CD14-positive monocyte (primary cell): ENCODE results near the gene PRDM10. TPM values are rescaled to one million over a fixed set of nuclear protein-coding genes. Genes with fewer than 3 reads are reported as not detected.
A peak's percentile ranks its signal among the peaks of the same experiment; 100 is the strongest.

Source experiments
- DNase-seq, 3 donors: peaks; one replicate each; pipeline ENCODE4 v3.0.0-alpha.2; 2011 to 2022
- H2AFZ ChIP-seq: 2 replicates; pipeline ENCODE4 v1.6.0; 2012; ENCODE audit warnings: mild to moderate bottlenecking, low read depth, low read length, inconsistent platforms; ENCODE audit not compliant: insufficient read depth, poor library complexity, severe bottlenecking
- H3K27ac ChIP-seq, 2 donors: 1 replicate in 1 of 2; 2 replicates in 1 of 2; pipeline ENCODE4 v1.5.1; 2012 to 2013; ENCODE audit warnings: low read length in 2 of 2, control low read depth in 1 of 2, inconsistent platforms in 1 of 2, low read depth in 1 of 2, mild to moderate bottlenecking in 1 of 2
- H3K27me3 ChIP-seq, 2 donors: one replicate each; pipeline versions ENCODE4 v1.6.0 to v1.6.1; 2011 to 2013; ENCODE audit warnings: low read length in 2 of 2; ENCODE audit not compliant: control insufficient read depth in 2 of 2, insufficient read depth in 2 of 2
- H3K36me3 ChIP-seq, 2 donors: replicated peaks in 1 of 2; 1 replicate in 1 of 2; 2 replicates in 1 of 2; pipeline versions ENCODE4 v1.5.1 to v1.6.1; 2012 to 2013; ENCODE audit warnings: low read length in 2 of 2, control low read depth in 1 of 2, inconsistent platforms in 1 of 2, mild to moderate bottlenecking in 1 of 2; ENCODE audit not compliant: insufficient read depth in 2 of 2, control insufficient read depth in 1 of 2
- H3K4me1 ChIP-seq, 2 donors: 1 replicate in 1 of 2; 2 replicates in 1 of 2; pipeline versions ENCODE4 v1.5.1 to v1.6.1; 2012 to 2013; ENCODE audit warnings: low read length in 2 of 2, control low read depth in 1 of 2, inconsistent platforms in 1 of 2, mild to moderate bottlenecking in 1 of 2, moderate library complexity in 1 of 2; ENCODE audit not compliant: insufficient read depth in 2 of 2, control insufficient read depth in 1 of 2
- H3K4me2 ChIP-seq: replicated peaks from 2 replicates; pipeline ENCODE3; 2012; ENCODE audit warnings: low read length, moderate library complexity, mild to moderate bottlenecking; ENCODE audit not compliant: poor library complexity, severe bottlenecking; ENCODE audit errors: extremely low read depth
- H3K4me3 ChIP-seq, 3 experiments: fragments of 200-600 bp in 1 of 3; sonication (generic) in 1 of 3; replicated peaks in 1 of 3; 1 replicate in 2 of 3; 2 replicates in 1 of 3; pipeline ENCODE4 v1.5.1; 2011 to 2013; ENCODE audit warnings: low read length in 3 of 3, mild to moderate bottlenecking in 3 of 3, control low read depth in 2 of 3, low read depth in 2 of 3, inconsistent platforms in 1 of 3, moderate library complexity in 1 of 3
- H3K79me2 ChIP-seq: 2 replicates; pipeline ENCODE4 v1.6.0; 2012; ENCODE audit warnings: mild to moderate bottlenecking, control low read depth, inconsistent platforms, low read length, moderate library complexity; ENCODE audit not compliant: insufficient read depth
- H3K9ac ChIP-seq: 2 replicates; pipeline ENCODE4 v1.6.0; 2017; ENCODE audit warnings: low read length, mild to moderate bottlenecking; ENCODE audit not compliant: insufficient read depth, poor library complexity, severe bottlenecking
- H3K9me3 ChIP-seq, 2 donors: replicated peaks in 1 of 2; 1 replicate in 1 of 2; 2 replicates in 1 of 2; pipeline versions ENCODE4 v1.5.1 to v1.6.1; 2012 to 2013; ENCODE audit warnings: low read length in 2 of 2, control low read depth in 1 of 2; ENCODE audit not compliant: control insufficient read depth in 1 of 2, insufficient read depth in 1 of 2
- H4K20me1 ChIP-seq: 2 replicates; pipeline ENCODE4 v1.6.0; 2012; ENCODE audit warnings: mild to moderate bottlenecking, low read length, control low read depth, moderate library complexity; ENCODE audit not compliant: insufficient read depth
- H3K27ac Mint-ChIP-seq, 7 donors: one replicate each; pipeline ENCODE4 v1.8.0; 2020; ENCODE audit warnings: mild to moderate bottlenecking in 7 of 7, mixed read lengths in 7 of 7, moderate library complexity in 6 of 7, inconsistent platforms in 2 of 7
- H3K27me3 Mint-ChIP-seq, 3 donors: one replicate each; pipeline ENCODE4 v1.8.0; 2021 to 2022; ENCODE audit warnings: low read depth in 3 of 3, mild to moderate bottlenecking in 3 of 3, mixed read lengths in 3 of 3, moderate library complexity in 3 of 3, inconsistent platforms in 1 of 3
- H3K36me3 Mint-ChIP-seq, 2 donors: one replicate each; pipeline ENCODE4 v1.8.0; 2020; ENCODE audit warnings: mixed read lengths in 2 of 2, inconsistent platforms in 1 of 2, mild to moderate bottlenecking in 1 of 2
- H3K4me1 Mint-ChIP-seq: one replicate; pipeline ENCODE4 v1.8.0; 2020; ENCODE audit warnings: mild to moderate bottlenecking, mixed read lengths
- H3K4me3 Mint-ChIP-seq, 2 donors: one replicate each; pipeline ENCODE4 v1.8.0; 2020; ENCODE audit warnings: mild to moderate bottlenecking in 2 of 2, mixed read lengths in 2 of 2, moderate library complexity in 1 of 2
- H3K9me3 Mint-ChIP-seq, 7 donors: one replicate each; pipeline ENCODE4 v1.8.0; 2020 to 2022; ENCODE audit warnings: mixed read lengths in 7 of 7, mild to moderate bottlenecking in 6 of 7, moderate library complexity in 6 of 7, inconsistent platforms in 2 of 7
- WGBS: methylation state at CpG from one replicate; pipeline ENCODE4 v1.1.5; 2013; ENCODE audit warnings: missing lambda C conversion rate; ENCODE audit not compliant: insufficient coverage; 5-methylcytosine and 5-hydroxymethylcytosine counted together
- intact Hi-C, 2 donors: fragments of 100-400 bp; cut with micrococcal nuclease; formaldehyde crosslinking; loops; one replicate each; pipeline versions ENCODE4 v1.15.0 to v1.15.1; 2023
- polyA plus RNA-seq, 3 donors: library from polyadenylated mRNA; depleted of rRNA in 1 of 3; unstranded in 2 of 3; stranded (reverse) in 1 of 3; fragments of 300-500 nt in 2 of 3; fragments of >200 nt in 1 of 3; fragmentation: Illumina TruSeq in 2 of 3; gene quantifications; 1 replicate in 2 of 3; 2 replicates in 1 of 3; pipeline ENCODE4 v1.2.3, GENCODE V29; 2012 to 2021
- TF ChIP-seq, protein P1 (sequence below): fragments of 200-600 bp; IDR thresholded peaks from one replicate; pipeline ENCODE4 v1.8.0; 2022; ENCODE audit warnings: antibody characterized with exemption, mild to moderate bottlenecking

PRDM10 gene
- polyA plus RNA-seq, 3 donors = 0.64 to 5.6 (median 1.1) TPM

DNA sequence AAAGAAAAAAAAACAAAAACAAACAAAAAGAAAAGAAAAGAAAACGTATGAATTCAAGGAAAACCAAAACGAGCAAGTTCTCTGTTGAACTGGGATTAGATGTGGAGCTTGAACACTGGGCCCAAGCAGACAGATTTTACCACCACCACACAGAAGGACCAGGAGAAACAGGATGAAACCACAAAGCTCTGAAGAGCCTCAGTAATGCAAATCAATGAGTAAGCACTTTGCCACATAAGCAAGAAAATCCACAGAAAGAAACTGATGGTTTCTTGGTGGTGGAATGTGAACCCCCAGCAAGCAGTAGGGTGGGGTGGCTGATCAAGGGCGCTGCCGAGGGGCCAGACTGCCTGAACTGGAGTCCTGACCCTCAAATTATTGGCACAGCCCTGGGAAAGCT lies 56.4 kb downstream of the PRDM10 start:
- Histone ChIP-seq H3K36me3 (peaks cover 9 to 25% of the 10 kb centered on the region in 2 donors), H3K27me3 (no peaks in the 10 kb centered on the region), H2AFZ (peak overlapping the region; percentile 55), H3K9me3 (no peaks in the 10 kb centered on the region), H3K27ac (peak overlapping the region in 1 of 2 donors; percentile 65), H3K79me2 (no peaks in the 10 kb centered on the region), H3K4me3 (no peak overlapping the region), H3K9ac (no peak overlapping the region), H4K20me1 (no peaks in the 10 kb centered on the region), H3K4me2 (no peak overlapping the region), H3K4me1 (peaks cover 44 to 49% of the 10 kb centered on the region in 2 donors)
- TF ChIP-seq, protein P1, sequence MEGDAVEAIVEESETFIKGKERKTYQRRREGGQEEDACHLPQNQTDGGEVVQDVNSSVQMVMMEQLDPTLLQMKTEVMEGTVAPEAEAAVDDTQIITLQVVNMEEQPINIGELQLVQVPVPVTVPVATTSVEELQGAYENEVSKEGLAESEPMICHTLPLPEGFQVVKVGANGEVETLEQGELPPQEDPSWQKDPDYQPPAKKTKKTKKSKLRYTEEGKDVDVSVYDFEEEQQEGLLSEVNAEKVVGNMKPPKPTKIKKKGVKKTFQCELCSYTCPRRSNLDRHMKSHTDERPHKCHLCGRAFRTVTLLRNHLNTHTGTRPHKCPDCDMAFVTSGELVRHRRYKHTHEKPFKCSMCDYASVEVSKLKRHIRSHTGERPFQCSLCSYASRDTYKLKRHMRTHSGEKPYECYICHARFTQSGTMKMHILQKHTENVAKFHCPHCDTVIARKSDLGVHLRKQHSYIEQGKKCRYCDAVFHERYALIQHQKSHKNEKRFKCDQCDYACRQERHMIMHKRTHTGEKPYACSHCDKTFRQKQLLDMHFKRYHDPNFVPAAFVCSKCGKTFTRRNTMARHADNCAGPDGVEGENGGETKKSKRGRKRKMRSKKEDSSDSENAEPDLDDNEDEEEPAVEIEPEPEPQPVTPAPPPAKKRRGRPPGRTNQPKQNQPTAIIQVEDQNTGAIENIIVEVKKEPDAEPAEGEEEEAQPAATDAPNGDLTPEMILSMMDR = no peak
- Mint-ChIP-seq H3K4me3 (no peak overlapping the region), H3K36me3 (peaks cover 45% of the 10 kb centered on the region in 2 donors), H3K27ac (peak overlapping the region in 6 of 7 donors; percentile 58 to 77 (median 70)), H3K9me3 (no peaks in the 10 kb centered on the region), H3K4me1 (peaks cover 51% of the 10 kb centered on the region), H3K27me3 (no peaks in the 10 kb centered on the region)
- DNase-seq = peak in 2 of 3 donors; percentile 12 to 30
- intact Hi-C loops = loop anchor here in 1 of 2 donors (10.0 kb wide), 1 partner anchor 49 kb away; no protein-coding TSS in a partner anchor
- no CpG with 5 or more reads among the region's 4 CpGs for WGBS

DNA sequence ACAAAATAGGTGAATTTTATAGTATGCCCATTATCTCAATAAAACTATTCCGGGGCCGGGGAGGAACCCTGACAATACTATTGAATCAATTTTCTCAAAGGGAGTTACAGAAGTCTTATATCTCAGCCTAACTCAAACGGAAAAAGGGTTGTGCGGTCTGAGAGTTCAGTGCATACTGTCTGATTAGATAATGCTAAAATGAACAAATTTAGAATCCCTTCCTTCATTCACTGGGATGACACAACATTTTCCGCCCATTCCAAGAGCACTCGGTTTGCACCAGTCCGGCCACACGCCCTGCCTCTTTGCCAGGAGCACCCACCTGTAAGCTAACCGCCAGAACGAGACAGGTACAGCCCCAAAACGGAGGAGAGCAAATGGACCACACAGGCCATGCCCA lies 57.3 kb downstream of the PRDM10 start:
- Histone ChIP-seq H3K27me3 (no peaks in the 10 kb centered on the region), H3K4me2 (no peak overlapping the region), H3K9ac (no peak overlapping the region), H3K9me3 (no peaks in the 10 kb centered on the region), H3K27ac (no peak overlapping the region), H3K36me3 (peaks cover 9 to 25% of the 10 kb centered on the region in 2 donors), H3K4me1 (peaks cover 35 to 40% of the 10 kb centered on the region in 2 donors), H3K79me2 (no peaks in the 10 kb centered on the region), H2AFZ (no peak overlapping the region), H3K4me3 (no peak overlapping the region), H4K20me1 (no peaks in the 10 kb centered on the region)
- H3K9me3 Mint-ChIP-seq = no peaks in the 10 kb centered on the region
- DNase-seq = no peak
- H3K27me3 Mint-ChIP-seq = no peaks in the 10 kb centered on the region
- H3K4me1 Mint-ChIP-seq = peaks cover 42% of the 10 kb centered on the region
- H3K27ac Mint-ChIP-seq = peak overlapping the region in 1 of 7 donors; percentile 27
- WGBS = 94% methylated on average over 3 of the region's 11 CpGs
- peaks cover 46 to 50% of the 10 kb centered on the region in 2 donors for H3K36me3 Mint-ChIP-seq
- intact Hi-C loops = loop anchor here in 1 of 2 donors (10.0 kb wide), 1 partner anchor 49 kb away; no protein-coding TSS in a partner anchor
- no peak overlapping the region for H3K4me3 Mint-ChIP-seq
- TF ChIP-seq, protein P1 = no peak
